Fibroblast of skin of right biceps (primary cell): ENCODE measurements around the gene GPR25.

ENCODE experiments used
- DNase-seq: peaks from one replicate; pipeline ENCODE4 v3.0.0-alpha.2; 2013

The GPR25 gene

DNA sequence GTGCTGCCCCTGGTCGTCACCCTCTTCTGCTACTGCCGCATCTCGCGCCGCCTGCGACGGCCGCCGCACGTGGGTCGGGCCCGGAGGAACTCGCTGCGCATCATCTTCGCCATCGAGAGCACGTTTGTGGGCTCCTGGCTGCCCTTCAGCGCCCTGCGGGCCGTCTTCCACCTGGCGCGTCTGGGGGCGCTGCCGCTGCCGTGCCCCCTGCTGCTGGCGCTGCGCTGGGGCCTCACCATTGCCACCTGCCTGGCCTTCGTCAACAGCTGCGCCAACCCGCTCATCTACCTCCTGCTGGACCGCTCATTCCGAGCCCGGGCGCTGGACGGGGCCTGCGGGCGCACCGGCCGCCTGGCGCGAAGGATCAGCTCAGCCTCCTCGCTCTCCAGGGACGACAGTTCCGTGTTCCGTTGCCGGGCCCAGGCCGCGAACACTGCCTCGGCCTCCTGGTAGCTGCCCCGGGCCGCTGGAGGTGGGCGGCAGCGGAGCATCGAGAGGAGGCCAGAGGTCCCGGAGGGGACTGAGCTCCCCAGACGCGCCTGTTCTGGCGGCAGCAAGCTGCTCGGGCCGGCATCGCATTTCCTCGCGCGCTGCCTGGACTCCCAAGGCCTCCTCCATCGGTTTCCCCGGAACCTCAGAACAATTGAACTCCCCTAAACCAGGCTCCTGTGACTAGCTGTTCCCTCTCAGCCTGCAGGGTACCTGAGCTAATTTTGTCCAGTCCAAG is 1.1 kb downstream of the GPR25 start:
- no peak for DNase-seq

DNA sequence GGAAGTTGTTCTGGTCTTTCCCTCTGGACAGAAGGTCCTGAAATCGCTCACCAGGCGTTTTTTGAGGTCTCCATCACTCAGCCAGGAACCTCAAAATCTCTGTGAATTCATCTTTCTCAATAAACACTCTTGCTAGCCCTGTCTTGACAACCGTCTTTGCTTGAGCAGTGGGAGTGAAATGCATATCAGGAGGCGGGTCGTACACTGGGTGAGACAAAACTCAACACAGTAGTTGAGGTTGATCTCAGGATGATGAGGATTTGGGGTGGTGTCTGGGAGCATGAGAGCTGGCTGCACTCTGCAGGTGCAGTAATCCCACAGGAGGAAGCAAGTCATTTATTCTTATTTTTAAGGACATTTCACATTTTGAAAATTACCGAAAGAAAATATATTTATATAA is 1.9 kb downstream of the GPR25 start:
- no peak for DNase-seq

DNA sequence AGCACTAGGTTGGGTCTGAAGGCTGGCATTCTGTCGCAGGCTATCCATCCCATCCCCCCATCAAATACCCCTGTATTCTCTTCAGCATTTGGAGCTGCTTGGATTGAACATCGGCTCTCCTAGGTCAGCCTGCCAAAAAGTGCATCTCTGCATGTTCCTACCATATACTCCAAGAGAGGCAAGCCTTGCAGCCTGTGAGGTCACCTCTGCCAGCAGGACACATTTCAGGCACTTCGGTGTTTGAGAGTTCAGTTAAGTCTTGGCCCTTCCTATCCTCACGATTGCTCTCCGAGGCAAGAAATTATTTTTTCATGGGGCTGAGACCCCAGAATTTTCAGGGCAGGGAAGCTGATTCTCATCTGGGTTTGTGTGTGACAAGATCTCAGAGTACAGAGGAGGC is 2.6 kb downstream of the GPR25 start:
- DNase-seq = no peak

DNA sequence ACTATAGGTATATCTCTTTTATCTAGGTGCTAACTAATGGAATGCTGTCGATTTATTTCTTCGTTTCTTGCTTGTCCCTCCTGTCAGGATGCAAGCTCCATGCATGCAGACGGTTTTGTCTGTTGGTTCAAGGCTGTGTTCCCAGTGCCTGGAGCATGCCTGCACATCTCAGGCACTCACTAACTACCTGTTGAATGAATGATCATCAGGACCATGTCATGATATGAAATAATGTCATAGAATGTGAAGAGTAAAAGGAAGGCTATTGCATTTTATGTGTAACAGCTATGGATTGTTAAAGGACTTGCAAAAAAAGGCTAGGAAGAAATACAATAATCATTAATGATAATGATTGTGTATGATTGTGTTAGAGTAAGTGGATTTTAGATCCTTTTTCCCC is 4.2 kb downstream of the GPR25 start:
- DNase-seq = no peak

DNA sequence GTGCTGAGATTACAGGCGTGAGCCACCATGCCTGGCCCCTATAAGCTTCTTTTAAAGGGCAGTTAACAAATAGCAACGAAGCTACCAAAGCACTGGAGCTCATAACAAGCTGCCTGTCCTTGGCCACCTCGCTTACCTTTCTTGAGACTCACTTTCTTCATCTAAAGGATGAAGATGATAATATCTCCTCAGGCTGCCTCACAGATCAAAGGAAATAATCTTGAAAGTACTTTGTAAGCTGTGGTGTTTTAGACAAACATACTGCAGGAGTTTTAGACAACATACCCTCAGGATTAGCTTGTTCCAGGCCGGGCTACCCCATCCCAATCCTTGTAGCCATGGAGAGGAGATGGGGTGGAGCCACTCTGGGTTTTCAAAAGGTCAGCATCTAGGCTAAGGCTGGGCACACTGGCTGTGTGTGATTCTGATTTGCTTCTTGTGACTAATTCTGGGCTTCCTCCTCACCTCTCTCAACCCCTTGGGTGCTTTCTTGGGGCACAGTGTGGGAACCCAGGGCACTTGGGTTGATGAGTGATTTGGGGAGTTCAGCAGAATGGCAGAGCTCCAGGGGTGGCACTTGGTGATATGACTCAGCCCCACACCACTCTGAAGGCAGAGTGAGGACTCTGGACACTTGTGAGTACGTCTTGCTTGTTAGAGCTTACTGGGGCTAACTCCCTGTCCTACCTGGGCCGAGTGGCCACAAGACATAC is 5.2 kb downstream of the GPR25 start:
- no peak for DNase-seq

DNA sequence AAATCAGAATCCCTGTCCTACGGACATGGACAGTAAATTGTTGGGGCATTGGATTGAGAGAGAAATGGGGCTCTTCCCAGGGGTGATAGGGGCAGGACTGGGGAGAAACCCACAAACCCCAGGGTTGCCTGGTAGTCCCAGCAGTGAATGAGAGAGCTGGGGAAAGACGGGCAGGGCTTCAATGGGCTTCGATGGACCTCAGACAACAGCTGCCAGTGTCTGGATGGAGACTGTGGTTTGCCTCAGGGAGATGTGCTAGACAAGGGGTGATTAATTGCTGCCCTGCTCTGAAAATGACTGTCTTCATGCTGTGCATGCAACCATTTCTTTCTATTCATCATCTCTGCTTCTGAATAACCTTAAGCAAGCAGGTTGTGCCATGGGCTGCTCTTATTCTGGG is 7.4 kb downstream of the GPR25 start:
- DNase-seq = no peak

DNA sequence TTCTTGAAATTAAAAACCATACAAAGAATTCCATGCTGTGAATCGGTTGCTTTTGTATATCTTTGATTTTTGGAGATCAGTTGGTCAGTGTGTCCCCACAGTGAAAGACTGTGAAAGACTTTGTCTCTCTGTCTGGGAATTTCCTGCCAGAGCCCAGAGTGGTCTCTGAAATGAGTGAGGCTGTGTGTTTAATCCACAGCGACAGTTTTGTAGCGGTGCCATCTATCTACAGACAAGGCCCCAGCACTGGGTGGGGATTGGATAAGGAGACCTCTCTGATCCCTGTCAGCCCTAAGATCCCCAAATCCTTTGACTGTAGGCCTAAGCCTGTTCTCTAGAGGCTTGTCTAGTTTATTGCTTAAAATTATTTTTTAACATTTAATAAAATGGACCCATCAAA is 10.3 kb downstream of the GPR25 start:
- no peak for DNase-seq

DNA sequence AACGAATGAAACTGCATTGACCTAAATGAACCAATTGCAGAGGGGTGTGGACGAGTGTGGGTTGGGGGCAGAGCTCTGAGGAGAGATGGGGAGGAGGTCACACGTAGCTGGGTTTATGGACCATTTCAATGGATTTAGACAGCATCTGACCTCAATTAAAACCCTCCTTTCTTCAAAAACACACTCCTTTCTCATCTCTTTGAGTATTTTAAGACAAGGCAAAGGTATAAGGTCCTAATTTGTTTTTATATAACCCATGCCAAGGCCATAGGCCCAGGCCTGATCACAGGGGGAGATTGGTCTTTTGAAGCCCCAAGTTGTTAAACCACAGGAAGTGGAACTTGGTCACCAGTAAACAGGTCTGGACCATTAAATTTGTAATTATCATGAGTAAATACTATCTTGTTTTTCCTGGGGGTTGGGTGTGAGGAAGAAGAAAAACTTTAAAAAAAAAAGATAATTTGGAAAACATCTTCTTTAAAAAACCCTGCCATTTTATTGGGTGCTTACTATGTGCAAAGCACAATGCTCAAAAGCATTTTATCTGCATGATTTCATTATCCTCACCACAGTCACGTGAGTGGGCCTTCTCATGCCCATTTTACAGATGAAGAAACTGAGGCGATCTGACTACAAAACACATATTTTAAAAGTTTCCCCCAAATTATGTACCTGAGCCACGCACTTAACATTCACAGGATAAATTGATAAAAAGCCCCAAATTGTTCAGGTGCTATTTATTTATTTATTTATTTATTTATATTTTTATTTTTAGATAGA is 13.0 kb downstream of the GPR25 start:
- DNase-seq = no peak

GRCh38 chr1:200886594-200886993 is 13.8 kb downstream of the GPR25 start:
- no peak for DNase-seq

DNA sequence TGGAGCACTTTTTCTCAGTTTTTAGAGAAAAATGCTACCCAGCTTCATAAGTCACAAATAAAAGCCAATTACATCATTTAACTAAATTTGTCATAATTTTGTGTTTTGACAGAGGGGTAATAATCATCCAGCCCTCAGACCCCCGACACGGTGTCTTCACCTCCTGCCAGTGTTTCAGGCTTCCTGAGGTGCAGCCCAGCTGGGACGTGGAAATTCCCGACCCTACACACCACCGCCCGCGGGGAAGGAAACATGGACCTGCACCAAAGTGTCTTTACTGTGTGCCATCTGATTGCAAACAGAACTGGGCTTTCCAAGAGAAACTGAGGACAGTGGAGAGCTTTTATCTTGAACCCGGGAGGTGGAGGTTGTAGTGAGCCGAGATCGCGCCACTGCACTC is 14.3 kb downstream of the GPR25 start:
- no peak for DNase-seq

- DNase-seq = no peak
These were observed 15.1 kb downstream of the GPR25 start for GRCh38 chr1:200887772-200888348.

DNA sequence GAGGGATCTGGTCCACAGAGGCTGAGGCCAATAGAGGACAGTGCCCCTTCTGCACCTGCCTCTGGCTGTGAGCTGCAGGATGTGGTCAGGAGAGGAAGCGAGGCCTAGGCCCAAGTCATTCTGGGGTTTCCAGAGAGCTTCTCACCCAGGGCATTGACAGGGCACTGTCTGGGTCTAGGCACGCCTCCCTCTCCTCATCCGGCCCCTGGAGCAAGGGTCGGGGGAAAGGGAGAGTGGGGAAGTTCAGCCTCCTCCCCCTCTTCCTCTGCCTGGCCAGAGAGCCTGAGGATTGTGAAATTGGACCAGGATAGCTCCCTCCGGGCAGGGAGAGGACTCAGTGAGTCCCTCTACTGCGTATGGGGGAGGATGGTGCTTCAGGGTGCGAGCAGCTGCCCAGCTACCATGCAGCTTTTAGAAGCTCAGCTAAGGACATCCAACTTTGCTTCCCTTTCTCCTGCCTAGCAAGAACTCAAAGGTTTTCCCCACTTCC is 15.6 kb downstream of the GPR25 start:
- no peak for DNase-seq

GRCh38 chr1:200889571-200889970 is 16.8 kb downstream of the GPR25 start:
- DNase-seq = no peak

- DNase-seq = no peak
These were observed 17.2 kb downstream of the GPR25 start for GRCh38 chr1:200890027-200890426.

DNA sequence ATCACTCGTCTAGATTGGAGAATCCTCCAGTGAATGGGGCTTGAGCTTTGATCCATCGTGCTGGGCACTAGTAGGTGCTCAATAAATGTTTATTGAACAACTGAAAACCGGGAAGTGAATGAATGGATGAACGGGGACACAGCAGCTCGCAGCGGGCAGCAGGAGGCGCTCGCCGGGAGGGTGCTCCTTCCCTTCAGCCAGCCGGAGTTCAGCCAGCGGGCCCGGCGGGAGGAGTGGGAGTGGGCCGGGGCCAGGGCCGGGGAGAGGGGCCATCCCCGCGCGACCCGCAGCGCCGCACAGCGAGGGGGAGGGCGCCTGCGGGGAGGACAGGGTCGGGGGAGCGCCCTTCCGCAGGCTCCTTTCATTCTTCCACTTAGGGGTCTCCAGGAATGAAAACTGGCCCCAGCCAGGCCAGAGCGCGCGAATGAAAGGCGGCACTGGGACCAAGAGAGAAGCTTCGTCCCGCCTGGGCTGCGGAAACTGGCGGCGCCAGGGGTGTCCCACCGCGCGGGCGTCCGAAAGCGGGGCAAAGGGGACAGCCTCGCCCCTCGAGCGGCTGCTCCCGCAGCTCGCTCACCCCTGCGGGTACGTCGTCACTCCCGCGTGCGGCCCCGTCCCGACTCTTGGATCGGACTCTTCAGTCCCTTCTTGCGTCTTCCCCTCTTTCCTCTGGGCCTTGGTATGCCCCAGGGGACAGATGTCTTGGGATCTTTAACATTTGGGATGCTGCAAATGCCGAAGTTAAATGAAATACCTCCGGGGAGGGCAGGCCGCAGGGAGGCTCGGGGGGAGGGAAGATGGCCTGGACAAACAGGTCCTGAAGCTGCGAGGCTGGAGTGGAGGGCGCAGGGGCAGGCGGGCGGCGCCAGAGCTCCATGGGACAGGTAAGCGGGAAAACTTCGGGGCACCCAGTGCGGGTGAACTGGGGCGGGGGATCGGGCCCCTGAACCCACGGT is 18.3 kb downstream of the GPR25 start:
- peak; percentile 64 for DNase-seq

- DNase-seq = no peak
These were observed 19.0 kb downstream of the GPR25 start for GRCh38 chr1:200891774-200892157.

- DNase-seq = no peak
These were observed 19.8 kb downstream of the GPR25 start for GRCh38 chr1:200892546-200892945.

- DNase-seq = no peak
These were observed 20.2 kb downstream of the GPR25 start for GRCh38 chr1:200892958-200893357.

- no peak for DNase-seq
These were observed 20.7 kb downstream of the GPR25 start for GRCh38 chr1:200893411-200893901.

DNA sequence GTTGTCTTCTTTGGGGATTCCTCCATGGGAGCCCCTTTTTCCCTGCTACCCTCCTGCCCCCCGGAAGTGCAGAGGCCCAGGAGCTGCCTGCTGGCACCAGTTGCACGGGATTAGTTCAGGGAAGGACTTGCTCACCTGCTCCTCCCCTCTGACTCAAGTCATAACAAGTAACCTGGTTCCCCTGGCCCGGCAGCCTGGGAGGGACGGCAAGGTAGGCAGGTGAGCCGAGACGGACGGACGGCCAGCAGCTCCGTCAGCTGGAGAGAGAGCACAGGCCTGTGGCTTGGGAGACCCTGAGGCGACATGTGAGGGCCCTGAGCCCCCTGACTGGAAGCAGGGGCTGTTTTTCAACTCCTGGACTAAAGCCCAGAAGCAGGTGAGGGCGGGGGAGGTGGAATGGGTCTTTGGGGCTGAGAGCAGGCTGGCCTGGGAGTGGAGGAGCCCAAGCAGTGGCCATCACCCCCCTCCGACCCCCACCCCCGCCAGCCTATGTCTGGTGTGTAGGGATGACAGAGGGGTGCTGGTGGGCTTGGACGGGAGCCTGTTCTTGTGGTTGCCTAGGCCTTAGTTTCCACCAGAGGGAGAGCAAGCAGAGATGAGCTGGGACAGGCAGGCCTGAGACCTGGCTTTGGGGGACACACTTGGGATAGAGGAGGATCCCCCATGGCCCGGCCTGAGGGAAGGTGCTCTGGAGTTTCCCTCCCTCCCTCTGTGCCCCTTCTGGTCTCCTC is 22.1 kb downstream of the GPR25 start, which contains the start of gene INAVA:
INAVA (plus strand) TSS at position 189 of the 731 bp plus-strand sequence. CDS start 3,501 bp downstream, outside the sequence.
- no peak for DNase-seq

GRCh38 chr1:200895443-200895789 is 22.6 kb downstream of the GPR25 start:
- no peak for DNase-seq
